WTC11 (cell line): Measurements from ENCODE around the gene BAIAP2L1. TPM values are rescaled to one million over a fixed set of nuclear protein-coding genes. Genes with fewer than 3 reads are reported as not detected.

Source experiments
- ATAC-seq: fragments of 200-7000 bp; cut with Tn5 transposase; 2 replicates; pipeline ENCODE4 v1.10.0; 2021; ENCODE audit warnings: mild to moderate bottlenecking, moderate library complexity
- CTCF ChIA-PET: fragments of 300-600 bp; sonication (Branson Sonifier 250); formaldehyde crosslinking; loops from one replicate; lab custom pipeline; 2021; ENCODE audit warnings: antibody characterized with exemption; lab: Charles Lee
- POLR2A ChIA-PET: fragments of 350-600 bp; sonication (Branson Sonifier 250); formaldehyde crosslinking; loops from one replicate; lab custom pipeline; 2021; ENCODE audit warnings: antibody characterized with exemption; lab: Charles Lee
- DNase-seq: peaks from one replicate; pipeline ENCODE4 v3.0.0; 2021; ENCODE audit warnings: low spot score
- H3K27ac Mint-ChIP-seq: 2 replicates; pipeline ENCODE4 v1.8.0; 2021; ENCODE audit warnings: mixed read lengths
- H3K27me3 Mint-ChIP-seq: 2 replicates; pipeline ENCODE4 v1.8.0; 2021; ENCODE audit warnings: low read depth, mild to moderate bottlenecking, moderate library complexity, mixed read lengths
- H3K36me3 Mint-ChIP-seq: 2 replicates; pipeline ENCODE4 v1.8.0; 2021; ENCODE audit warnings: mixed read lengths
- H3K4me1 Mint-ChIP-seq: 2 replicates; pipeline ENCODE4 v1.8.0; 2022; ENCODE audit warnings: mixed read lengths
- H3K4me3 Mint-ChIP-seq: 2 replicates; pipeline ENCODE4 v1.8.0; 2021; ENCODE audit warnings: mild to moderate bottlenecking, moderate library complexity, mixed read lengths
- H3K9me3 Mint-ChIP-seq: 2 replicates; pipeline ENCODE4 v1.8.0; 2021; ENCODE audit warnings: mixed read lengths
- ATF1 ChIP-seq: sonication (generic); formaldehyde crosslinking; IDR thresholded peaks from 2 replicates; pipeline ENCODE4 v1.8.1; 2023; ENCODE audit warnings: mild to moderate bottlenecking, moderate library complexity, missing genetic modification reagents
- ATF2 ChIP-seq: sonication (generic); formaldehyde crosslinking; IDR thresholded peaks from 2 replicates; pipeline ENCODE4 v1.8.1; 2022; ENCODE audit warnings: low read depth, missing genetic modification reagents, borderline replicate concordance
- ATF3 ChIP-seq: sonication (generic); formaldehyde crosslinking; conservative IDR thresholded peaks from 2 replicates; pipeline ENCODE4 v1.8.1; 2022; ENCODE audit warnings: mild to moderate bottlenecking, missing genetic modification reagents
- ATF6 ChIP-seq: sonication (generic); formaldehyde crosslinking; IDR thresholded peaks from 2 replicates; pipeline ENCODE4 v1.8.1; 2023; ENCODE audit warnings: mild to moderate bottlenecking, missing genetic modification reagents
- CBFB ChIP-seq: sonication (generic); formaldehyde crosslinking; IDR thresholded peaks from 2 replicates; pipeline ENCODE4 v1.8.1; 2022; ENCODE audit warnings: mild to moderate bottlenecking, low read depth, missing genetic modification reagents
- ELF4 ChIP-seq: sonication (generic); formaldehyde crosslinking; IDR thresholded peaks from 2 replicates; pipeline ENCODE4 v1.8.1; 2022; ENCODE audit warnings: low read depth, mild to moderate bottlenecking, moderate library complexity, missing genetic modification reagents
- EMX1 ChIP-seq: fragments of 250-450 bp; sonication (Bioruptor Pico); IDR thresholded peaks from 2 replicates; pipeline ENCODE4 v1.8.0; 2021; ENCODE audit warnings: mild to moderate bottlenecking
- ETV6 ChIP-seq: sonication (generic); formaldehyde crosslinking; IDR thresholded peaks from 2 replicates; pipeline ENCODE4 v1.8.1; 2022; ENCODE audit warnings: mild to moderate bottlenecking, missing genetic modification reagents
- FOXK1 ChIP-seq: sonication (generic); formaldehyde crosslinking; IDR thresholded peaks from 2 replicates; pipeline ENCODE4 v1.8.0; 2022; ENCODE audit warnings: mild to moderate bottlenecking, moderate library complexity, missing genetic modification reagents
- JUN ChIP-seq: sonication (generic); formaldehyde crosslinking; IDR thresholded peaks from 2 replicates; pipeline ENCODE4 v1.8.0; 2023; ENCODE audit warnings: mild to moderate bottlenecking, missing genetic modification reagents
- MLX ChIP-seq: sonication (generic); formaldehyde crosslinking; IDR thresholded peaks from 2 replicates; pipeline ENCODE4 v1.8.1; 2023; ENCODE audit warnings: mild to moderate bottlenecking, missing genetic modification reagents, moderate library complexity
- MYBL2 ChIP-seq: sonication (generic); formaldehyde crosslinking; IDR thresholded peaks from 2 replicates; pipeline ENCODE4 v1.8.1; 2023; ENCODE audit warnings: mild to moderate bottlenecking, moderate library complexity, missing genetic modification reagents
- NFE2L1 ChIP-seq: sonication (generic); formaldehyde crosslinking; IDR thresholded peaks from 2 replicates; pipeline ENCODE4 v1.8.1; 2023; ENCODE audit warnings: missing genetic modification reagents
- RELA ChIP-seq: sonication (generic); formaldehyde crosslinking; IDR thresholded peaks from 2 replicates; pipeline ENCODE4 v1.8.1; 2022; ENCODE audit warnings: missing genetic modification reagents, mild to moderate bottlenecking, borderline replicate concordance
- RORB ChIP-seq: fragments of 250-450 bp; sonication (Bioruptor Pico); IDR thresholded peaks from 2 replicates; pipeline ENCODE4 v1.9.0; 2021; ENCODE audit warnings: mild to moderate bottlenecking
- SP1 ChIP-seq: sonication (generic); formaldehyde crosslinking; conservative IDR thresholded peaks from 2 replicates; pipeline ENCODE4 v1.8.1; 2022; ENCODE audit warnings: missing genetic modification reagents
- TEAD1 ChIP-seq: sonication (generic); formaldehyde crosslinking; IDR thresholded peaks from 2 replicates; pipeline ENCODE4 v1.8.0; 2022; ENCODE audit warnings: mild to moderate bottlenecking, missing genetic modification reagents
- ZBTB43 ChIP-seq: sonication (generic); formaldehyde crosslinking; IDR thresholded peaks from 2 replicates; pipeline ENCODE4 v1.8.1; 2023; ENCODE audit warnings: mild to moderate bottlenecking, missing genetic modification reagents
- ZNF121 ChIP-seq: sonication (generic); formaldehyde crosslinking; IDR thresholded peaks from 2 replicates; pipeline ENCODE4 v1.8.0; 2023; ENCODE audit warnings: missing genetic modification reagents
- ZNF138 ChIP-seq: sonication (generic); formaldehyde crosslinking; conservative IDR thresholded peaks from 2 replicates; pipeline ENCODE4 v1.8.1; 2022; ENCODE audit warnings: mild to moderate bottlenecking, moderate library complexity, missing genetic modification reagents
- ZNF281 ChIP-seq: sonication (generic); formaldehyde crosslinking; IDR thresholded peaks from 2 replicates; pipeline ENCODE4 v1.8.0; 2023; ENCODE audit warnings: mild to moderate bottlenecking, missing genetic modification reagents
- ZNF396 ChIP-seq: fragments of 250-450 bp; sonication (Bioruptor Pico); IDR thresholded peaks from 2 replicates; pipeline ENCODE4 v1.8.0; 2021; ENCODE audit warnings: mild to moderate bottlenecking, moderate library complexity, borderline replicate concordance
- ZNF423 ChIP-seq: fragments of 250-450 bp; sonication (Bioruptor Pico); IDR thresholded peaks from 2 replicates; pipeline ENCODE4 v2.1.2; 2022; ENCODE audit warnings: mild to moderate bottlenecking, moderate library complexity
- ZSCAN18 ChIP-seq: fragments of 250-450 bp; sonication (Bioruptor Pico); IDR thresholded peaks from 2 replicates; pipeline ENCODE4 v2.1.2; 2022; ENCODE audit warnings: mild to moderate bottlenecking, moderate library complexity
- total RNA-seq: library from RNA; stranded (reverse); gene quantifications from 3 replicates; pipeline ENCODE4 v1.2.3, GENCODE V29; 2021

The BAIAP2L1 gene
- total RNA-seq, 1 experiment from 2014 or later, result 37.5 TPM

GRCh38 chr7:98278408-98278807, 122.5 kb downstream of the BAIAP2L1 start (continued):
- TF ChIP-seq ATF2 (CRISPR knock-in tag), result no peak
- no peak for TF ChIP-seq MYBL2 (CRISPR knock-in tag)
- no peak for TF ChIP-seq FOXK1
- no peak for TF ChIP-seq MLX
- TF ChIP-seq ATF3, result no peak
- no peak for TF ChIP-seq ZSCAN18 (CRISPR knock-in tag)
- no peak for TF ChIP-seq ZNF121
- no peak for TF ChIP-seq EMX1
- TF ChIP-seq ZNF396 (CRISPR knock-in tag), result no peak
- TF ChIP-seq CBFB (CRISPR knock-in tag), result no peak

- POLR2A ChIA-PET, result no interaction called here
- TF ChIP-seq NFE2L1 (CRISPR knock-in tag), result no peak
- no peak for TF ChIP-seq ZNF121
- TF ChIP-seq ZNF423 (CRISPR knock-in tag), result no peak
- TF ChIP-seq RELA (CRISPR knock-in tag), result no peak
- no peak for TF ChIP-seq ZNF138 (CRISPR knock-in tag)
- no peak for TF ChIP-seq ATF6 (CRISPR knock-in tag)
- TF ChIP-seq ETV6 (CRISPR knock-in tag), result no peak
- TF ChIP-seq EMX1, result no peak
- no peak for TF ChIP-seq JUN
- no peak for TF ChIP-seq MLX
- no peak for TF ChIP-seq MYBL2 (CRISPR knock-in tag)
- TF ChIP-seq ATF1, result no peak
- no peak for TF ChIP-seq TEAD1 (CRISPR knock-in tag)
- no peak for TF ChIP-seq ZNF281 (CRISPR knock-in tag)
- TF ChIP-seq ELF4 (CRISPR knock-in tag), result no peak
- TF ChIP-seq ZBTB43 (CRISPR knock-in tag), result no peak
- no peak for TF ChIP-seq RORB (CRISPR knock-in tag)
- TF ChIP-seq SP1 (CRISPR knock-in tag), result no peak
- CTCF ChIA-PET, result no interaction called here
- no peaks in the 10 kb centered on the region for H3K9me3 Mint-ChIP-seq
- no peak overlapping the region for H3K4me3 Mint-ChIP-seq
- DNase-seq (no peak), ATAC-seq (no peak)
- H3K36me3 Mint-ChIP-seq, result no peaks in the 10 kb centered on the region
- H3K27me3 Mint-ChIP-seq, result no peaks in the 10 kb centered on the region; the same call in 1 of the 2 replicates
- peaks cover 6% of the 10 kb centered on the region for H3K4me1 Mint-ChIP-seq
- no peak overlapping the region for H3K27ac Mint-ChIP-seq
These were observed 124.6 kb downstream of the BAIAP2L1 start for GRCh38 chr7:98276241-98276761.
